DOHH2 (cell line): Measurements from ENCODE around the gene COL1A2.

Experiments used
- H3F3A ChIP-seq: fragments of 200-600 bp; sonication (generic), shearing (Covaris generic); 2 replicates; pipeline ENCODE4 v1.6.0; 2016; ENCODE audit warnings: antibody characterized with exemption, mild to moderate bottlenecking; ENCODE audit not compliant: control insufficient read depth, insufficient read depth
- H3K27ac ChIP-seq: fragments of 200-600 bp; sonication (generic); 2 replicates; pipeline ENCODE4 v1.5.1; 2014; ENCODE audit warnings: low read depth, mild to moderate bottlenecking, low read length, moderate library complexity
- H3K27me3 ChIP-seq: fragments of 200-600 bp; sonication (generic); 2 replicates; pipeline ENCODE4 v1.6.1; 2014; ENCODE audit warnings: mild to moderate bottlenecking, low read length, mixed read lengths; ENCODE audit not compliant: control insufficient read depth
- H3K36me3 ChIP-seq: fragments of 200-600 bp; sonication (generic); 2 replicates; pipeline ENCODE4 v1.6.1; 2014; ENCODE audit warnings: mild to moderate bottlenecking, low read length, moderate library complexity, mixed read lengths; ENCODE audit not compliant: control insufficient read depth
- H3K4me1 ChIP-seq: fragments of 200-600 bp; sonication (generic); 2 replicates; pipeline ENCODE4 v1.6.1; 2014; ENCODE audit warnings: mild to moderate bottlenecking, low read length, mixed read lengths; ENCODE audit not compliant: control insufficient read depth
- H3K4me2 ChIP-seq: fragments of 200-600 bp; sonication (generic); 2 replicates; pipeline ENCODE4 v1.6.0; 2014; ENCODE audit warnings: mild to moderate bottlenecking, low read length, moderate library complexity
- H3K4me3 ChIP-seq: fragments of 200-600 bp; sonication (generic); 2 replicates; pipeline ENCODE4 v1.5.1; 2014; ENCODE audit warnings: mild to moderate bottlenecking, low read length, mixed read lengths
- H3K79me2 ChIP-seq: fragments of 200-600 bp; sonication (generic); 2 replicates; pipeline ENCODE4 v1.6.1; 2014; ENCODE audit warnings: mild to moderate bottlenecking, low read length, mixed read lengths; ENCODE audit not compliant: control insufficient read depth
- H3K9me2 ChIP-seq: fragments of 200-600 bp; sonication (generic); replicated peaks from 2 replicates; pipeline ENCODE4 v1.6.1; 2014; ENCODE audit warnings: mild to moderate bottlenecking, low read length, mixed read lengths; ENCODE audit not compliant: control insufficient read depth
- H3K9me3 ChIP-seq: fragments of 200-600 bp; sonication (generic); 2 replicates; pipeline ENCODE4 v1.6.1; 2014; ENCODE audit warnings: antibody characterized with exemption, low read length, mixed read lengths; ENCODE audit not compliant: control insufficient read depth, insufficient read depth
- H4K20me1 ChIP-seq: fragments of 200-600 bp; sonication (generic); 2 replicates; pipeline ENCODE4 v1.6.0; 2014; ENCODE audit warnings: low read depth, mild to moderate bottlenecking, antibody characterized with exemption, low read length, moderate library complexity; ENCODE audit not compliant: control insufficient read depth, insufficient read depth
- EZH2phosphoT487 ChIP-seq: fragments of 200-600 bp; sonication (generic); IDR thresholded peaks from 2 replicates; pipeline ENCODE4 v1.6.1; 2017; ENCODE audit warnings: borderline replicate concordance, mild to moderate bottlenecking, antibody characterized with exemption, low read length, moderate library complexity, mixed read lengths
- TF ChIP-seq, protein P1 (sequence below): fragments of 200-600 bp; sonication (generic); IDR thresholded peaks from one replicate; pipeline ENCODE4 v1.5.1; 2014; ENCODE audit warnings: antibody characterized with exemption, mild to moderate bottlenecking, low read depth, low read length; ENCODE audit not compliant: poor library complexity, severe bottlenecking

The COL1A2 gene

DNA sequence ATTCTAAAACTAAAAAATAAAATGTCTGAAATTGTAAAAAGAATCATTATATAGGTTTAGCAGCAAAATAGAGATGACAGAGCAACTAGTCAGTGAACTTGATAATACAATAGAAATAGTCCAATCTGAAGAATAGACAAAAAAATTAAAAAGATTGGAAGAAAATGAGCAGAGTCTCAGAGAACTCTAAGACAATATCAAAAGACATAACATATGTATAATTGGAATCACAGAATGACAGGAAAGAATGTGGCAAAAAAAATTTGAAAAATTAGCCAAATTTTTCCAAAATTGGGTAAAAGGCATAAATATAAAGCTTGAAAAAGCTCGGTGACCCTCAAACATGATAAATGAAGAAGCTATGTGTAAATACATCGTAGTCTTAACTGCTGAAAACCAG lies 76.9 kb downstream of the COL1A2 start:
- Histone ChIP-seq H3K79me2 (no peaks in the 10 kb centered on the region), H3K4me1 (no peaks in the 10 kb centered on the region), H3F3A (no peaks in the 10 kb centered on the region), H3K4me2 (no peak overlapping the region), H3K9me2 (no peaks in the 10 kb centered on the region), H4K20me1 (no peaks in the 10 kb centered on the region), H3K4me3 (no peak overlapping the region), H3K36me3 (no peaks in the 10 kb centered on the region), H3K9me3 (no peaks in the 10 kb centered on the region), H3K27me3 (peaks cover 24% of the 10 kb centered on the region), H3K27ac (no peak overlapping the region)
- TF ChIP-seq, protein P1, sequence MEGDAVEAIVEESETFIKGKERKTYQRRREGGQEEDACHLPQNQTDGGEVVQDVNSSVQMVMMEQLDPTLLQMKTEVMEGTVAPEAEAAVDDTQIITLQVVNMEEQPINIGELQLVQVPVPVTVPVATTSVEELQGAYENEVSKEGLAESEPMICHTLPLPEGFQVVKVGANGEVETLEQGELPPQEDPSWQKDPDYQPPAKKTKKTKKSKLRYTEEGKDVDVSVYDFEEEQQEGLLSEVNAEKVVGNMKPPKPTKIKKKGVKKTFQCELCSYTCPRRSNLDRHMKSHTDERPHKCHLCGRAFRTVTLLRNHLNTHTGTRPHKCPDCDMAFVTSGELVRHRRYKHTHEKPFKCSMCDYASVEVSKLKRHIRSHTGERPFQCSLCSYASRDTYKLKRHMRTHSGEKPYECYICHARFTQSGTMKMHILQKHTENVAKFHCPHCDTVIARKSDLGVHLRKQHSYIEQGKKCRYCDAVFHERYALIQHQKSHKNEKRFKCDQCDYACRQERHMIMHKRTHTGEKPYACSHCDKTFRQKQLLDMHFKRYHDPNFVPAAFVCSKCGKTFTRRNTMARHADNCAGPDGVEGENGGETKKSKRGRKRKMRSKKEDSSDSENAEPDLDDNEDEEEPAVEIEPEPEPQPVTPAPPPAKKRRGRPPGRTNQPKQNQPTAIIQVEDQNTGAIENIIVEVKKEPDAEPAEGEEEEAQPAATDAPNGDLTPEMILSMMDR = no peak
- no peak for TF ChIP-seq EZH2phosphoT487

DNA sequence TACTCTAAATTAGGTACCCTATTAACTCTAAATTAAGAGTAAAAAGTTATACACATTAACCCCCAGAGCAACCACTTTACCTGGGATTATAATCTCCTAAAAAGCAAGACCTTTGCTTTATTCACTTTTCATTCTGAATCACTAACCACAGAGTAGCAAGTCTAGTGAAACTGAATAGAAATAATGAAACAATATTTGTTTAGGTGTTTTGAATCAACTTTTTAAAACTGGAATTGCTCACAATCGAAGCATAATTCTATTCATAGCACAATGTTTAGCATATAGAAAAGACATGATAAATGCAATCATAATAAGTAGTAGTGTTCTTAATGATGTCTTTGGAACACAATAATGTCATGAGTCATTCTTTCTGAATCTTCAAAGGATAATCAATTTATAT lies 77.9 kb downstream of the COL1A2 start:
- Histone ChIP-seq H3K36me3 (no peaks in the 10 kb centered on the region), H3K9me3 (no peaks in the 10 kb centered on the region), H4K20me1 (no peaks in the 10 kb centered on the region), H3K27ac (no peak overlapping the region), H3K4me3 (no peak overlapping the region), H3K27me3 (peaks cover 34% of the 10 kb centered on the region), H3K4me2 (no peak overlapping the region), H3F3A (no peaks in the 10 kb centered on the region), H3K9me2 (no peaks in the 10 kb centered on the region), H3K4me1 (no peaks in the 10 kb centered on the region), H3K79me2 (no peaks in the 10 kb centered on the region)
- TF ChIP-seq, protein P1 = no peak
- no peak for TF ChIP-seq EZH2phosphoT487

DNA sequence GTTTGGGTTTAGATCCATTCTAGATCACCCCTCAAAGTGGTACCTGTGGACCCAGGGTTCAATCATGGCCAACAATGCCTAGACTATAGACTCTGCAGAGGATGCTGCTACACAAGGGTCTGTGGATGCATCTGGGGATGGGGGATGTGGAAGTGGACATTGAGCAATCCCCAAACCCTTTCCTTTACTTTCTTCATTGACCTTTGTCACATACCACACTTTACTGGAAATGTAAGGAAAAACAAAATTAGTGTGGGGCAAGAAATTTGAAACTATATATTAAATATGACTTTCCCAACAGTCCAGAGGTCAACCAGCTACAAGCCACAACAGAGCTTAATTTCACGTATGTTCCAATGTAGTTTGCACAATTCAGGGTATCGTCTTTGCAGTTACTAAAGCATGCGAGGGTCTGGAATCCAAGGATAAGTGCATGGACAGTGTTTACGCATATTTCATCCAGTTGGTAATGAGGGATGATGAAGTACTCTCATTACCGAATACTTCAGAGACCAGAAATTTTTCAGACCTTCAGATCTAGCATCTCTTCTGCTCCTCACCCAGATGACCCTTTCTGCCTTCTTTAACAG lies 81.7 kb downstream of the COL1A2 start:
- Histone ChIP-seq H3K79me2 (no peaks in the 10 kb centered on the region), H3K4me1 (no peaks in the 10 kb centered on the region), H3K9me2 (no peaks in the 10 kb centered on the region), H3K27ac (no peak overlapping the region), H3K9me3 (no peaks in the 10 kb centered on the region), H3K36me3 (no peaks in the 10 kb centered on the region), H3F3A (no peaks in the 10 kb centered on the region), H4K20me1 (no peaks in the 10 kb centered on the region), H3K4me3 (no peak overlapping the region), H3K27me3 (peaks cover 45% of the 10 kb centered on the region), H3K4me2 (no peak overlapping the region)
- no peak for TF ChIP-seq EZH2phosphoT487
- TF ChIP-seq, protein P1 = no peak

DNA sequence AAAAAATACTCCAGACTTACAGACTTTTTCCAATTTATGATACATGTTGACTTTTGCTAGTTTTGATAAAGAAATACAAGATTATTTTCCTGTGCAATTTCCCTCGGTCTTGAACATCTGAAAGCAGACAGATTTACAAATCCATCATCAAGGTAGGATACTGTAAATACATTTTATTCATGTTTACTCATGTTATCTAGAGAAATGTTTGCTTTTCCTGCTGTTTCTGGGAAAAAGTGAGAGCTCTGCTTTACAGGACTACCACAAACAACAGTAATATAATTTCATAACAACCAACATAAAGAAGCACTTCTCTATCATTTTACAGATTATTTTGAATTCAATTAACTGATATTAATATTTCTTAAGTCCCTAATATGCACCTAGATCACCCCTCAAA lies 83.2 kb downstream of the COL1A2 start:
- Histone ChIP-seq H3K27ac (no peak overlapping the region), H3K4me1 (no peaks in the 10 kb centered on the region), H3K36me3 (no peaks in the 10 kb centered on the region), H3K9me3 (no peaks in the 10 kb centered on the region), H3K9me2 (no peaks in the 10 kb centered on the region), H3K4me2 (no peak overlapping the region), H3F3A (no peaks in the 10 kb centered on the region), H3K27me3 (peaks cover 49% of the 10 kb centered on the region), H4K20me1 (no peaks in the 10 kb centered on the region), H3K79me2 (no peaks in the 10 kb centered on the region), H3K4me3 (no peak overlapping the region)
- TF ChIP-seq EZH2phosphoT487 = no peak
- TF ChIP-seq, protein P1 = no peak
